ENCODE data around the gene MACROD2.
A peak's percentile ranks its signal among the peaks of the same experiment; 100 is the strongest.

MACROD2 gene

GRCh38 chr20:15455279-15455678 is 1460.0 kb downstream of the MACROD2 start:
- no peak for ATAC-seq
- TF ChIP-seq CREB5 (CRISPR knock-in tag; IDR thresholded peaks at IDR 0.05; ENCODE audit: low read depth) (no peak), BACH2 (CRISPR knock-in tag; IDR thresholded peaks at IDR 0.05; ENCODE audit: borderline replicate concordance) (no peak), ZNF8 (CRISPR knock-in tag; IDR thresholded peaks at IDR 0.05) (no peak), OSR1 (CRISPR knock-in tag; IDR thresholded peaks at IDR 0.05) (no peak)

GRCh38 chr20:15461938-15462337 is 1466.6 kb downstream of the MACROD2 start:
- ATAC-seq: no peak
- TF ChIP-seq ESRRG (CRISPR knock-in tag; IDR thresholded peaks at IDR 0.05) (no peak), TSHZ2 (CRISPR knock-in tag; IDR thresholded peaks at IDR 0.05) (no peak)

- TF ChIP-seq ZFP3 (CRISPR knock-in tag; IDR thresholded peaks at IDR 0.05): no peak
- no peak for TF ChIP-seq RARB (CRISPR knock-in tag; IDR thresholded peaks at IDR 0.05)
- TF ChIP-seq SNAI2 (CRISPR knock-in tag; IDR thresholded peaks at IDR 0.05): no peak
- TF ChIP-seq PATZ1 (CRISPR knock-in tag; IDR thresholded peaks at IDR 0.05; ENCODE audit: borderline replicate concordance): no peak
- TF ChIP-seq PPARA (CRISPR knock-in tag; IDR thresholded peaks at IDR 0.05; ENCODE audit: borderline replicate concordance): no peak
- no peak for TF ChIP-seq ARNTL (CRISPR knock-in tag; IDR thresholded peaks at IDR 0.05; ENCODE audit: borderline replicate concordance, low read depth)
- peak; percentile 53; the same call in 2 of the 3 replicates for ATAC-seq
Measured at GRCh38 chr20:15475483-15475882, 1480.2 kb downstream of the MACROD2 start.

GRCh38 chr20:15476186-15476585 is 1480.9 kb downstream of the MACROD2 start:
- ATAC-seq: no peak
- TF ChIP-seq SNAI2 (CRISPR knock-in tag; IDR thresholded peaks at IDR 0.05): no peak
- no peak for TF ChIP-seq CSDC2 (CRISPR knock-in tag; IDR thresholded peaks at IDR 0.05)
- TF ChIP-seq ISL1 (CRISPR knock-in tag; IDR thresholded peaks at IDR 0.05): no peak

GRCh38 chr20:15476781-15477180 is 1481.5 kb downstream of the MACROD2 start:
- TF ChIP-seq TSHZ2 (CRISPR knock-in tag; IDR thresholded peaks at IDR 0.05) (no peak), ESRRG (CRISPR knock-in tag; IDR thresholded peaks at IDR 0.05) (no peak), CSDC2 (CRISPR knock-in tag; IDR thresholded peaks at IDR 0.05) (no peak)
- ATAC-seq: no peak

- ATAC-seq: no peak
- TF ChIP-seq CSRNP3 (CRISPR knock-in tag; IDR thresholded peaks at IDR 0.05): no peak
- TF ChIP-seq TOX (CRISPR knock-in tag; IDR thresholded peaks at IDR 0.05; ENCODE audit: borderline replicate concordance): no peak
- TF ChIP-seq SNAI2 (CRISPR knock-in tag; IDR thresholded peaks at IDR 0.05): no peak
- TF ChIP-seq CSDC2 (CRISPR knock-in tag; IDR thresholded peaks at IDR 0.05): no peak
- no peak for TF ChIP-seq OSR1 (CRISPR knock-in tag; IDR thresholded peaks at IDR 0.05)
- no peak for TF ChIP-seq TSHZ2 (CRISPR knock-in tag; IDR thresholded peaks at IDR 0.05)
- TF ChIP-seq TCF4 (CRISPR knock-in tag; IDR thresholded peaks at IDR 0.05; ENCODE audit: borderline replicate concordance): no peak
- no peak for TF ChIP-seq PATZ1 (CRISPR knock-in tag; IDR thresholded peaks at IDR 0.05; ENCODE audit: borderline replicate concordance)
Measured at GRCh38 chr20:15482525-15482924, 1487.2 kb downstream of the MACROD2 start.
